Cardiac muscle cell (in vitro differentiated cells and primary cell): ENCODE results near the gene SYT13. TPM values are rescaled to one million over a fixed set of nuclear protein-coding genes. Genes with fewer than 3 reads are reported as not detected.
A peak's percentile ranks its signal among the peaks of the same experiment; 100 is the strongest.

ENCODE experiments used
- DNase-seq, 2 donors: peaks; one replicate each; pipeline versions ENCODE4 v3.0.0 to v3.0.0-alpha.2; 2010 to 2017; ENCODE audit warnings: low read depth in 1 of 2, low spot score in 1 of 2
- H3K27ac ChIP-seq: fragments of 200-600 bp; sonication (generic); 2 replicates; pipeline ENCODE4 v1.5.1; 2016
- H3K27me3 ChIP-seq: fragments of 200-600 bp; sonication (generic); 2 replicates; pipeline ENCODE4 v1.6.0; 2016; ENCODE audit warnings: control low read depth
- H3K36me3 ChIP-seq: fragments of 200-600 bp; sonication (generic); 2 replicates; pipeline ENCODE4 v1.5.1; 2016; ENCODE audit warnings: control low read depth
- H3K4me1 ChIP-seq: fragments of 200-600 bp; sonication (generic); 2 replicates; pipeline ENCODE4 v1.8.1; 2017; ENCODE audit warnings: low read depth, mild to moderate bottlenecking, mixed run types
- H3K4me3 ChIP-seq: fragments of 200-600 bp; sonication (generic); 2 replicates; pipeline ENCODE4 v1.5.1; 2016; ENCODE audit warnings: mild to moderate bottlenecking
- H3K9me3 ChIP-seq: fragments of 200-600 bp; sonication (generic); 2 replicates; pipeline ENCODE4 v1.5.1; 2017; ENCODE audit warnings: low read depth, mild to moderate bottlenecking, control low read depth
- CTCF ChIP-seq: IDR thresholded peaks from 2 replicates; pipeline ENCODE4 v1.5.1; 2012; ENCODE audit warnings: low read depth, mild to moderate bottlenecking, low read length
- polyA plus RNA-seq: library from polyadenylated mRNA; unstranded; fragments of >200 nt; fragmentation: Nextera tagmentation; extraction: Ambion mirVana; gene quantifications from 2 replicates; pipeline ENCODE4 v1.2.1, GENCODE V29; 2016
- total RNA-seq: library from RNA; depleted of rRNA; stranded (reverse); fragments of >200 nt; gene quantifications from 2 replicates; pipeline ENCODE4 v1.2.3, GENCODE V29; 2016

SYT13 gene
- total and polyA plus RNA-seq, 2 experiments from 2014 or later = 0.09 to 1.6 TPM

GRCh38 chr11:45282081-45282480, 4.1 kb downstream of the SYT13 start:
- no peak for TF ChIP-seq CTCF
- no peak overlapping the region for H3K27ac ChIP-seq
- DNase-seq = peak in 1 of 2 donors; percentile 40
- no peak overlapping the region for H3K4me3 ChIP-seq
- H3K4me1 ChIP-seq = no peaks in the 10 kb centered on the region
- H3K27me3 ChIP-seq = peaks cover 37% of the 10 kb centered on the region
- no peaks in the 10 kb centered on the region for H3K36me3 ChIP-seq
- no peaks in the 10 kb centered on the region for H3K9me3 ChIP-seq

- no peak overlapping the region for H3K27ac ChIP-seq
- DNase-seq = no peak
- TF ChIP-seq CTCF = no peak
- no peak overlapping the region for H3K4me3 ChIP-seq
- H3K36me3 ChIP-seq = no peaks in the 10 kb centered on the region
- no peaks in the 10 kb centered on the region for H3K9me3 ChIP-seq
- H3K4me1 ChIP-seq = no peaks in the 10 kb centered on the region
- peaks cover 25% of the 10 kb centered on the region for H3K27me3 ChIP-seq
These were observed 5.7 kb downstream of the SYT13 start for GRCh38 chr11:45280449-45280848.

- no peak overlapping the region for H3K27ac ChIP-seq
- no peak for DNase-seq
- H3K36me3 ChIP-seq = no peaks in the 10 kb centered on the region
- peaks cover 23% of the 10 kb centered on the region for H3K27me3 ChIP-seq
- no peak overlapping the region for H3K4me3 ChIP-seq
- H3K9me3 ChIP-seq = no peaks in the 10 kb centered on the region
- no peaks in the 10 kb centered on the region for H3K4me1 ChIP-seq
- no peak for TF ChIP-seq CTCF
These were observed 6.5 kb downstream of the SYT13 start for GRCh38 chr11:45279645-45280044.

GRCh38 chr11:45278714-45279113, 7.4 kb downstream of the SYT13 start:
- DNase-seq = no peak
- Histone ChIP-seq H3K9me3 (no peaks in the 10 kb centered on the region), H3K36me3 (no peaks in the 10 kb centered on the region), H3K4me1 (no peaks in the 10 kb centered on the region), H3K4me3 (no peak overlapping the region), H3K27me3 (peaks cover 22% of the 10 kb centered on the region), H3K27ac (no peak overlapping the region)
- no peak for TF ChIP-seq CTCF

- no peaks in the 10 kb centered on the region for H3K9me3 ChIP-seq
- no peak overlapping the region for H3K27ac ChIP-seq
- no peaks in the 10 kb centered on the region for H3K36me3 ChIP-seq
- H3K4me3 ChIP-seq = no peak overlapping the region
- no peaks in the 10 kb centered on the region for H3K4me1 ChIP-seq
- peak in 1 of 2 donors; percentile 39 for DNase-seq
- peaks cover 34% of the 10 kb centered on the region for H3K27me3 ChIP-seq
- TF ChIP-seq CTCF = no peak
These were observed 10.3 kb downstream of the SYT13 start for GRCh38 chr11:45275828-45276227.

- Histone ChIP-seq H3K4me3 (no peak overlapping the region), H3K9me3 (no peaks in the 10 kb centered on the region), H3K27me3 (peaks cover 44% of the 10 kb centered on the region), H3K27ac (no peak overlapping the region), H3K4me1 (no peaks in the 10 kb centered on the region), H3K36me3 (no peaks in the 10 kb centered on the region)
- no peak for TF ChIP-seq CTCF
- DNase-seq = no peak
These were observed 11.9 kb downstream of the SYT13 start for GRCh38 chr11:45274206-45274605.
